ENCODE measurements around the gene MESP2.

GRCh38 chr15:89822026-89822425, 45.9 kb downstream of the MESP2 start:
- TF ChIP-seq CTCF (IDR thresholded peaks at IDR 0.05; ENCODE audit: low read length) (no peak), EZH2phosphoT487 (IDR thresholded peaks at IDR 0.05; ENCODE audit: low read length) (no peak)
